Measurements from ENCODE around the gene CD14.
A peak's percentile ranks its signal among the peaks of the same experiment; 100 is the strongest.
"Not testable (repeated sequence)": the region's sequence is repeated elsewhere in the genome, so short reads cannot be mapped to it uniquely, and the experiment has no call there.

The CD14 gene

GRCh38 chr5:140635291-140636257, 2.6 kb upstream of the CD14 start:
- no peak for DNase-seq (ENCODE audit: low read depth)

GRCh38 chr5:140634103-140634502, 1.1 kb upstream of the CD14 start:
- no peak for DNase-seq (ENCODE audit: low read depth)

DNA sequence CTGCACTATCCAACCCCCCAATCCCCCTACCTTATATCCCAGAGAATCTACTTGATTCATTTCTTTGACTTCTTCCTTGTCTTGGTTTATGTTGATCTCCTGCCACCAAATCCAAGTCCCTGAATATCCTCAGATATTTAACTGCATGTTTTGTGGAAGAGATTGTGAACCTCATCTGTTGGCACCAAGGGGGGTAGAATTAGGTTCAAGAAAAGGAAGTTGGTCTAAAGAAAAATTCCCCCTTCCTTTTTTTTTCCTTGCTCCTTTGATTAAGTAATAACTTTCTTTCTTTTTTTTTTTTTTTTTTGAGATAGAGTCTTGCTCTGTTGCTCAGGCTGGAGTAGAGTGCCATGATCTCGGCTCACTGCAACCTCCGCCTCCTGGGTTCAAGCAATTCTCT, 526 bp upstream of the CD14 start:
- DNase-seq (ENCODE audit: low read depth): no peak

DNA sequence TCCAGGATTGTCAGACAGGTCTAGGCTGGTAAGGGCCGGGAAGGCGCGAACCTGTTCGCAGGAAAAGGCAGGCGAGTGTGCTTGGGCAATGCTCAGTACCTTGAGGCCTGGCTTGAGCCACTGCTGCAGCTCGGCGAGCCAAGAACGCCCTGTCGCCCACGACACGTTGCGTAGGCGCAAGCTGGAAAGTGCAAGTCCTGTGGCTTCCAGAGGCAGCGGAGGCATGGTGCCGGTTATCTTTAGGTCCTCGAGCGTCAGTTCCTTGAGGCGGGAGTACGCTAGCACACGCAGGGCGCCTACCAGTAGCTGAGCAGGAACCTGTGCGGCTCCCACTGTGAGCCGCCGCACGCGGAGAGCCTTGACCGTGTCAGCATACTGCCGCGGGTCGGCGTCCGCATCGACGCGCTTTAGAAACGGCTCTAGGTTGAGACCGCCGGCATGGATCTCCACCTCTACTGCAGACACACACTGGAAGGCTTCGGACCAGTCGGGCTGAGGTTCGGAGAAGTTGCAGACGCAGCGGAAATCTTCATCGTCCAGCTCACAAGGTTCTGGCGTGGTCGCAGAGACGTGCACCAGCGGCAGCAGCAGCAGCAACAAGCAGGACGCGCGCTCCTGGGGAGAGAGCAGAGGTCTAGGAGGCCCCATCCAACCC, 482 bp downstream of the CD14 start:
- peak; percentile 11 for DNase-seq (ENCODE audit: low read depth)

GRCh38 chr5:140631831-140632365, 1.1 kb downstream of the CD14 start:
- no peak for DNase-seq (ENCODE audit: low read depth)

DNA sequence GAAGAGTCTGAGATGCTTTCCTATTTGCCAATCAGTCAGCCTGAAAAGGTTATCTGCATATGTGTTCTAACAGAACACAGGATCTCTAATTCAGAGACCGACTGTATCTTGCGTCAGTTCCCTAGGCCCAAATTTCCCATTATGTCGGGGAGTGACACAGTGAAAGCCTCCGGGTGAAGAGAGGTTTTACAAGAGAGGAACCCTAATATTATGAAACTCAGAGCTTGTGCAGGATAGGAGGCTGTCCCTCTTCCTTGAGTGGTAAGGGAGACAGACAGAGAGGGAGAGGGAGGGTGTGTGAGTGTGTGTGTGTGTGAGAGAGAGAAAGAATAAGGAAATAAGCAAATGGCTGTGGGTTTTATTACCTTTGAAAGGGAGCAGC, 1.9 kb downstream of the CD14 start:
- no peak for DNase-seq (ENCODE audit: low read depth)

GRCh38 chr5:140630292-140631035, 2.5 kb downstream of the CD14 start:
- no peak for DNase-seq (ENCODE audit: low read depth)

GRCh38 chr5:140628711-140629110, 4.3 kb downstream of the CD14 start:
- no peak for DNase-seq (ENCODE audit: low read depth)

- DNase-seq (ENCODE audit: low read depth): no peak
Observed at GRCh38 chr5:140627972-140628371, 5.0 kb downstream of the CD14 start.

DNA sequence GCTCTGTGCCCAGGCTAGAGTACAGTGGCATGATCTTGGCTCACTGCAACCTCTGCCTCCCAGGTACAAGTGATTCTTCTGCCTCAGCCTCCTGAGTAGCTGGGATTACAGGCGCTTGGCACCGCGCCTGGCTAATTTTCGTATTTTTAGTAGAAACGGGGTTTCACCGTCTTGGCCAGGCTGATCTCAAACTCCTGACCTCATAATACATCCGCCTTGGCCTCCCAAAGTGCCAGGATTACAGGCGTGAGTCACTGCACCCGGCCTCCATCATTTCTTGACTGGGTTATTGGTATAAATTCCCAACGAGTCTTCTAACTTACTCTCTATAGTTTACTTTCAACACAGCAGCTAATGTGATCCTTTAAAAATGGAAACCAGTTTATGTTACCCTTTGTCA, 8.1 kb downstream of the CD14 start:
- not testable (repeated sequence) for DNase-seq (ENCODE audit: low read depth)

DNA sequence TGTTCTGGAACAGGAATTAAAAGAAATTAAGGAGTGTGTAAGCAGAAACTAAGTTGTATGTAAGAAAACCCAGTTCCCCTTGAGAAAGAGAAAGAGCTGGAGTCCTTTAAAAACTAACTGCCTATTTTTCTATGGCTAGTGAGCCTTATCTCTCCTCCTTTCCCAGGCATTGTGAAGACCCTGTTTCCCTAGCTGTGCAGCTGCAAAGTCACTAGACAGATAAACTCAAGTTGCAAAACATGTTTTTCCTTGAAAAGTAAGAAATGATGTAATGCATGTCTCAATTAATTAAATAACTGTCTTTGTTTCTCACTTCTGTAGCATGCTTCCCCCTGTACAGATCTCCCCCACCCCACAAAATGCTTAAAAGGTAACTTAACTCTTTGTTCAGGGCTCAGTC, 9.9 kb downstream of the CD14 start:
- DNase-seq (ENCODE audit: low read depth): not testable (repeated sequence)

DNA sequence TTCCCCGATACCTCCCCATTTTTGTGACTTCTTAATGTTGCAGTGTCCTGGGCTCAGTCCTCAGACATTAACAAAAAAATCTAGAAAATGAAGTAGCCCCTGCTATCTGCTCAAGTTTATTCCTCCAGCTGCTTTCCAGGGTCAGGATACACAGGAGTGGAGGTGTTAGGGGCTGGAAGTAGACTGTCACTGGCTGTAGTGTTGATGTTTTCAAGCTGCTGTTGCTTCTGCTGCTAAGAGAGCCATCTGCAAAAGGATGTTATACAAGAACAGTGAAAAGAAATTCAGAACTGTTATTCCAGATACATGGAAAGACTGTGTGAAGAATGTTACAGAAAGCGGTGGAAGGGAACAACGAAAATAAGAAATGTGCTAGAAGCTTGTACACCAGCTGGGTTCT, 10.7 kb downstream of the CD14 start:
- DNase-seq (ENCODE audit: low read depth): no peak

DNA sequence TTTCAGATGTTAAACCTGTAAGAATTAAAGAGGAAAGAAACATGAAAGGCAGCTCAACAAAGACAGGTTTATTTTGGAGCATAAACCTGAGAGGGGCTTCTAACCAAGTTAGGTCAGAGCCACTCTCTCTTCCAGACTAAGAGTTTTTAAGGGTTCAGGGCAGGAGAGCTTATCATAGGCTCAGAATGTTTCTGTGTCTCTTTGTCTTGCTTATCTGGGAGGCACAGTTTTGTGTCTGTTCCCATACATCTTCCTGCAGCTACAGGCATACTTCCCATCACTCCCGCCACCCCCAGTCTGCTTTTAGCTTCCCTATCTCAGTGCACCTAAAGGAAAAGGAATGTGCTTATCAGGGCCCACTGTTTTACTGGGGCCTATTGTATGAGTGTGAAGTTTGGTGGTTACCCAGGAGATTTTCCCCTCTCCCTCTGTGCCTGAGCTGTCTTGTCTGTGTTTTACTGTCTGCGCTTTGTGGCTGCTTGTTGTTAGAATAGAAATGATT, 21.9 kb downstream of the CD14 start:
- no peak for DNase-seq (ENCODE audit: low read depth)

DNA sequence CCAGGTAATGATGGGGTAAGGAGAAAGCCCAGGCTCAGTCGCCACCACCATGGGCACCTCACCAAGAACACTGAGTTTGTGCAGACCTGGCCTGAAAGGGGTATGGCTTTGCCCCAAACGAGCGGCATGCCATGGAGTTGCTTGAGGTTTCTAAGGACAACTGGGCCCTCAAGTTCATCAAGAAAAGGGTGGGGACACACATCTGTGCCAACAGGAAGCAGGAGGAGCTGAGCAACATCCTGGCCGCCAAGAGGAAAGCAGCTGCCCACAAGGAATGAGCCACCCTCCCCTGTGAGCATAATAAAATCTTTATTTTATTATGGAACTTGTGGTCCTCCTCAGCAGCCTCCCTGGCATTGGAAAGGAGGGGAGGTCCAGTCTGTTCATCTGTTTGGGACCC, 23.8 kb downstream of the CD14 start:
- no peak for DNase-seq (ENCODE audit: low read depth)

DNA sequence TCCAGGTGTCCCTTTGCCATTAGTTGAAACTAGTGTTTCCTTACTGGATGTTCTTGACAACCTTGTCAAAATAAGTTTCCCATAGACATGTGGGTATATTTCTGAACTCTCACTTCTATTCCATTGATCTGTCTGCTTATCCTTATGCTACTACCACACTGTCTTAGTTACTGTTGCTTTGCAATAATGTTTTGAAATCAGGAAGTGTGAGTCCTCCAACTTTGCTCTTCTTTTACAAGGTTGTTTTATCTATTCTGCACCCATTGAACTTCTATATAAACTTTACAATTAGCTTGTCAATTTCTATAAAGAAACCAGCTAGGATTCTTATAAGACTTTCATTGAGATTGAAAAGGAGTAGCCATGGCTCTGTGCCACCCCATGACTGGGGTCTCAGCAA, 24.3 kb downstream of the CD14 start:
- no peak for DNase-seq (ENCODE audit: low read depth)

DNA sequence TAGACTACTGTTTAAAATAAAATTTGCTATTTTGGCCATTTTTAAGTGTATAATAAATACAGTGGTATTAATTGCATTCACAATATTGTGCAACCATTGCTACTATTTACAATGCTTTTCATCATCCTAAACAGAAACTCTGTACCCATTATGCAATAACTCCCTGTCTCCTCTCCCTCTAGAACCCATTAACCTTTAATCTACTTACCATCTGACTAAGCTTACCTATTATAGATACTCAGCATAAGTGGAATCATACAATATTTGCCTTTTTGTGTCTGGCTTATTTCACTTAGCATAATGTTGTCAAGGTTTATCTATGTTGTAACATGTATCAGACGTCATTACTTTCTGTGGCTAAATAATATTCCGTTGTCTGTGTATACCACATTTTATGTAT, 25.9 kb downstream of the CD14 start:
- no peak for DNase-seq (ENCODE audit: low read depth)

GRCh38 chr5:140605879-140606278, 27.1 kb downstream of the CD14 start:
- no peak for DNase-seq (ENCODE audit: low read depth)

- no peak for DNase-seq (ENCODE audit: low read depth)
Observed at GRCh38 chr5:140603734-140604133, 29.2 kb downstream of the CD14 start.

GRCh38 chr5:140603446-140603698, 29.6 kb downstream of the CD14 start:
- not testable (repeated sequence) for DNase-seq (ENCODE audit: low read depth)

DNA sequence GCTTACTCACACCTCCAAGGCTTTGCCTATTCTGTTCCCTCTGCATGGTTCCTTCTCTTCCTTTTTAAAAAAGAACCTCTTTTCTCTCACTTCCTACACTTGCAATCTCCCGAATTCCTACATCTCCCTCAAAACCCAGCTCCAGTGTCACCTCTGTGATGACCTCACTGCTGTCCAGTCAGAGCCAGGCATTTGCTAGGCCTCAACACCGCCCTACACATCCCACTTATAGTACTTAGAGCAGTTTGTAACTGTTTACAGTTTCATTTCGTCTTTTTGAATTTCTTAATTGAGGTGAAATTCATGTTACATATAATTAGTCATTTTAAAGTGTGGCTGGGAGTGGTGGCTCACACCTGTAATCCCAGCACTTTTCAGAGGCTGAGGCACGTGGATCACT, 30.8 kb downstream of the CD14 start:
- DNase-seq (ENCODE audit: low read depth): no peak

- no peak for DNase-seq (ENCODE audit: low read depth)
Observed at GRCh38 chr5:140600096-140600495, 32.9 kb downstream of the CD14 start.

DNA sequence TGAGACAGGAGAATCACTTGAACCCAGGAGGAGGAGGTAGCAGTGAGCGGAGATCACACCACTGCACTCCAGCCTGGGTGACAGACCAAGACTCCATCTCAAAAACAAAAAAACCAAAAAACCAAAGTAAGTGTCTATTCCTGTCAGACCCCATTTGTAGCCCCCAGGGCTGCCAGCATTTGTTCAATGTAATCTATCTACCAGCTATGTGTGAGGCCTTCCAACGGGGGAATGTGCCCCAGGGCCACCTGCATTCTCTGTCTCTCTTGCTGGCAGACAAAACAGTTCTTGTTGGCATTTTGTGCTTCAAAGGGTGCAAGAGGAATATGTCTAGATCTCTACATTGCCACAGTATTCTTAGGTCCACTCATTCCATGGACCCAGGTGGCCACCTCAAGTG, 34.1 kb downstream of the CD14 start:
- DNase-seq (ENCODE audit: low read depth): no peak

DNA sequence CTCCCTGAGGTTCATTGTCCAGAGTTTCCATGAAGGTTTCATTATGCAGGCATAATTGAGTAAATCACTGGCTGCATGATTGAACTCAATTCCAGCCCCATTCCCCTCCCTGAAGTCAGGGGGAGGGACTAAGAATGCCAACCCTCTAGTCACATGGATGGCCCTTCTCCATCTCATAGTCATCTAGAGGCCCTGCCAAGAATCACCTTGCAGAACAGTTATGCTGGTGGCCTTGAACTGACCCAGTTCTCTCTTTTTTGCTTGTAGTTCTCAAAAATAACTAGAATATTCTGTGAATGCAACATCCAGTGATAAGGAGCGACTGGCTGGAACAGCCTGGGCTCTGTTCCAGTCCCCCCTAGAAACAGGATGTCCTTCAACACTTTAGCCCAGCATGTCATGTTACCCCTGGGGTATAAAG, 36.6 kb downstream of the CD14 start:
- DNase-seq (ENCODE audit: low read depth): no peak

Data from T-helper 22 cell (primary cell).